H1 (cell line): Measurements from ENCODE around the gene NOL4L. TPM values are rescaled to one million over a fixed set of nuclear protein-coding genes. Genes with fewer than 3 reads are reported as not detected.

Source experiments
- EP300 ChIP-seq, 2 experiments: IDR thresholded peaks; 1 replicate in 1 of 2; 2 replicates in 1 of 2; pipeline ENCODE4 v1.6.1; 2011 to 2012; ENCODE audit warnings: low read depth in 2 of 2, low read length in 2 of 2, mild to moderate bottlenecking in 2 of 2, borderline replicate concordance in 1 of 2, inconsistent platforms in 1 of 2, moderate library complexity in 1 of 2
- HDAC2 ChIP-seq, 2 experiments: fragments of 300-600 bp in 1 of 2; sonication (generic) in 1 of 2; IDR thresholded peaks; 2 replicates each; pipeline ENCODE4 v1.6.1; 2011 to 2012; ENCODE audit warnings: low read depth in 2 of 2, low read length in 2 of 2, mild to moderate bottlenecking in 2 of 2, moderate library complexity in 2 of 2, borderline replicate concordance in 1 of 2, inconsistent platforms in 1 of 2
- JUND ChIP-seq: IDR thresholded peaks from 2 replicates; pipeline ENCODE4 v1.6.1; 2011; ENCODE audit warnings: mild to moderate bottlenecking, improper control_type of control experiment, low read length
- MAX ChIP-seq: IDR thresholded peaks from 2 replicates; pipeline ENCODE4 v1.6.1; 2012; ENCODE audit warnings: inconsistent platforms
- NRF1 ChIP-seq: IDR thresholded peaks from 2 replicates; pipeline ENCODE4 v1.6.1; 2011; ENCODE audit warnings: mild to moderate bottlenecking, low read depth, low read length, improper control_type of control experiment
- POU5F1 ChIP-seq: IDR thresholded peaks from 2 replicates; pipeline ENCODE4 v1.6.1; 2011; ENCODE audit warnings: low read depth, mild to moderate bottlenecking, low read length, moderate library complexity
- RFX5 ChIP-seq: IDR thresholded peaks from 2 replicates; pipeline ENCODE4 v1.6.1; 2011; ENCODE audit warnings: low read depth, low read length, improper control_type of control experiment, borderline replicate concordance
- SIRT6 ChIP-seq: IDR thresholded peaks from one replicate; pipeline ENCODE4 v1.7.1; 2012; ENCODE audit warnings: low read length, inconsistent platforms
- SP4 ChIP-seq: IDR thresholded peaks from 2 replicates; pipeline ENCODE4 v1.6.1; 2012; ENCODE audit warnings: low read length, inconsistent platforms
- TAF1 ChIP-seq: IDR thresholded peaks from 2 replicates; pipeline ENCODE4 v1.6.1; 2011; ENCODE audit warnings: mild to moderate bottlenecking, low read depth, low read length
- TCF12 ChIP-seq: IDR thresholded peaks from 2 replicates; pipeline ENCODE4 v1.6.1; 2011; ENCODE audit warnings: low read depth, mild to moderate bottlenecking, low read length
- polyA plus RNA-seq, 7 experiments: library from polyadenylated mRNA; depleted of rRNA in 3 of 7; stranded (reverse) in 5 of 7; unstranded in 2 of 7; fragments of >200 nt in 5 of 7; fragments of 200-250 nt in 2 of 7; gene quantifications; 1 replicate in 5 of 7; 2 replicates in 1 of 7; 4 replicates in 1 of 7; pipeline versions ENCODE4 v1.2.1 to v1.2.3, GENCODE V29; 2011 to 2013; ENCODE audit warnings: missing spikeins in 2 of 7, mixed read lengths in 2 of 7
- total RNA-seq: library from RNA; stranded (reverse); fragmentation: NEBNext Ultra II Directional; extraction: Animal tissue kit (Norgen Biotek cat#: 25700); gene quantifications from 2 replicates; pipeline ENCODE4 v1.2.1, GENCODE V29; 2021

Gene NOL4L
- total and polyA plus RNA-seq, 2 of the 8 experiments (the other 6 are each of a cell fraction or from before 2014, with no cell fraction given): 15.3 to 23.7 TPM

GRCh38 chr20:32406701-32407100 lies 178.4 kb downstream of the NOL4L start (continued):
- TF ChIP-seq MAX: no peak
- no peak for TF ChIP-seq TAF1
- no peak for TF ChIP-seq SIRT6
- no peak for TF ChIP-seq HDAC2 (IDR thresholded peaks at IDR 0.05; ENCODE audit: borderline replicate concordance in 1 of 2, low read depth in 2 of 2, low read length in 2 of 2)
- TF ChIP-seq RFX5: no peak
- TF ChIP-seq NRF1: no peak
- no peak for TF ChIP-seq POU5F1
- TF ChIP-seq JUND: no peak
- TF ChIP-seq SP4: no peak
- no peak for TF ChIP-seq EP300 (IDR thresholded peaks at IDR 0.05; ENCODE audit: borderline replicate concordance in 1 of 2, low read depth in 2 of 2, low read length in 2 of 2)
- no peak for TF ChIP-seq TCF12
